Activated CD4-positive, alpha-beta T cell treated with anti-CD3 and anti-CD28 coated beads, Interleukin-2, amount 10 ng/mL, durations not matched to agents 7 days and 5 days (primary cell): ENCODE measurements around the gene BCL11B. TPM values are rescaled to one million over a fixed set of nuclear protein-coding genes. Genes with fewer than 3 reads are reported as not detected.

Experiments
- CTCF ChIA-PET: fragments of 350-600 bp; sonication (Branson Sonifier 250); formaldehyde crosslinking; loops from one replicate; lab custom pipeline; 2021; ENCODE audit warnings: antibody characterized with exemption; lab: Charles Lee
- POLR2A ChIA-PET: fragments of 350-600 bp; sonication (Branson Sonifier 250); formaldehyde crosslinking; loops from one replicate; lab custom pipeline; 2021; ENCODE audit warnings: antibody characterized with exemption; lab: Charles Lee
- DNase-seq: peaks from one replicate; pipeline ENCODE4 v3.0.0-alpha.2; 2020
- H3K27ac Mint-ChIP-seq: one replicate; pipeline ENCODE4 v1.8.0; 2021; ENCODE audit warnings: mild to moderate bottlenecking, moderate library complexity, mixed read lengths
- H3K27me3 Mint-ChIP-seq: one replicate; pipeline ENCODE4 v1.8.0; 2021; ENCODE audit warnings: mixed read lengths
- H3K36me3 Mint-ChIP-seq: one replicate; pipeline ENCODE4 v1.8.0; 2021; ENCODE audit warnings: low read depth, mixed read lengths
- H3K4me1 Mint-ChIP-seq: one replicate; pipeline ENCODE4 v1.8.0; 2021; ENCODE audit warnings: mixed read lengths
- H3K4me3 Mint-ChIP-seq: one replicate; pipeline ENCODE4 v1.8.0; 2021; ENCODE audit warnings: mild to moderate bottlenecking, moderate library complexity, mixed read lengths
- H3K9me3 Mint-ChIP-seq: one replicate; pipeline ENCODE4 v1.8.0; 2021; ENCODE audit warnings: mixed read lengths
- total RNA-seq, 2 experiments: library from RNA; stranded (reverse); gene quantifications; one replicate each; pipeline ENCODE4 v1.2.3, GENCODE V29; 2021

BCL11B gene
- total RNA-seq, 2 experiments from 2014 or later, result 115 to 116 TPM

DNA sequence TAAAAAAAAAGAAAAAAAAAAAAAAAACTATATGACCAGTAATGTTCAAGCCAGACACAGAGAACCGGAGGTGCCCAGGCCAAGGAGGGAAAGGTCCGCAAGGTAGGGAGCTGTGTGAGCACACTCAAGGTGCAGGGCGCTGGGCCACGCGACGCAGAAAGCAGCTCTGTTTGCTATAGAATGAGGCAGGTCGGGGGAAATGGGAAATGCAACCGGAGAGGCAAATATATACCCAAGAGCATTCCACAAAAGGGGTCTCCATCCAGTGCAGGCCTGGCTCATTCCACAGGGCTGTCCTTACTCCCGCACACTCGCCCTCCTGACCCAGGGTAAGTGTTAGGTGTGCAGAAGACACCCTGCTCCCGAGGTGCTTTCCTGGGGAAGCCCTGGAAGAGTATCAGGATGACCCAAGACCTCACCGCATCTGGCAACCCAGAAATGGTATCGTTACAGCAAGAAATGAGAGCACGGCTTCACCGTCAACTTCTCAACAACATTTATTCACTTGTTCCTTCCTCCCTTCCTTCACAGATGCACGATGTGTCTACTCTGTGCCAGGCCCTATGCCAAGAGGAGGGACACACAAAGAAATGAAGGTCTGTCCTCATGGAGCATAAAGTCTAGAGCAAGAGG, 86.4 kb downstream of the BCL11B start:
- Mint-ChIP-seq H3K4me3 (peak overlapping the region; percentile 61), H3K27ac (peak overlapping the region; percentile 96), H3K27me3 (no peaks in the 10 kb centered on the region), H3K36me3 (peaks cover 70% of the 10 kb centered on the region), H3K9me3 (no peaks in the 10 kb centered on the region), H3K4me1 (peaks cover 96% of the 10 kb centered on the region)
- POLR2A ChIA-PET, result interaction anchor here (0.7 to 1.1 kb wide), 2 partner anchors 81 to 83 kb away, joined by 3 read pairs; no protein-coding TSS in a partner anchor
- no peak for DNase-seq
- CTCF ChIA-PET, result interaction anchor here (1.0 to 1.7 kb wide), 3 partner anchors 9 to 29 kb away, joined by 3 to 5 read pairs (median 3); no protein-coding TSS in a partner anchor

DNA sequence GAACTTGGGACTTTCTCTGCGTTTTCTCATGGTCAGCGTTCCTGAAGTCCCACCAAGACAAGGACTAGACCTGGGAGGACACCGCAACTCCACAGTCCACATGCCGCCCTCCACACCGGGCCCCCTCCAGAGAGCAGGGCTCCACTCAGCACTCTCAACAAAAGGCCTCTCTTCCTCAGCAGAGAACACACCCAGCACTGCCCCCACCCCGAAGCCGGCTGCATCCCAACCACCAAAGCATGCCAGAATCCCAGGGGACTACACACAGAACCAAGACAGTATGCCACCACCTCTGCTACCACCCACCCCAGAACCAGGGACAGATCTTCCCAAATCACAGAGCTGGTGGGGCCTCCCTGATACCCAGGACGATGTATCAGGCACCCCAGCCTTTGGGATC, 88.3 kb downstream of the BCL11B start:
- H3K4me3 Mint-ChIP-seq, result peak overlapping the region; percentile 29
- POLR2A ChIA-PET, result no interaction called here
- peak overlapping the region; percentile 96 for H3K27ac Mint-ChIP-seq
- H3K9me3 Mint-ChIP-seq, result no peaks in the 10 kb centered on the region
- CTCF ChIA-PET, result interaction anchor here (1.0 kb wide), 1 partner anchor 13 kb away, joined by 3 read pairs; no protein-coding TSS in a partner anchor
- peaks cover 75% of the 10 kb centered on the region for H3K36me3 Mint-ChIP-seq
- no peak for DNase-seq
- H3K4me1 Mint-ChIP-seq, result peaks cover 95% of the 10 kb centered on the region
- H3K27me3 Mint-ChIP-seq, result no peaks in the 10 kb centered on the region

DNA sequence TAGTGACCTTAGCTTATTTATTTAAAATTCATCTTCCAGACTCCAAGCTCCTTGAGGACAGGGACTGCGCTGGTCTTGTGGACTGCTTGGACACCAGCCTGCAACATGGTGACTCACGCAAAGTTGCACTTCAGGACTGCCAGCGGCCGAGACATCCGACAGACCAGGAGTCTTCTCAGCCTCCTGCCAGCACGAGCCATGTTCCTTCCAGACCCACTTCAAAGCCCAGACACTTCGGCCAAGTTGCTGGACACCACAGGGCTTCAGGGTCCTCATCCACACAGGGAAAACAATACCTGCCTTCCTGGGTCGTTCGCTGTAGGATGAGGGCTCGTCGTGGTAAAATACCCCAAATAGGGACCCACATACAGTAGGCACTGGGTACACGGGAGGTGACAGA, 88.7 kb downstream of the BCL11B start:
- H3K4me1 Mint-ChIP-seq, result peaks cover 99% of the 10 kb centered on the region
- H3K27ac Mint-ChIP-seq, result peak overlapping the region; percentile 96
- peaks cover 79% of the 10 kb centered on the region for H3K36me3 Mint-ChIP-seq
- no peaks in the 10 kb centered on the region for H3K9me3 Mint-ChIP-seq
- no peak for DNase-seq
- H3K4me3 Mint-ChIP-seq, result peak overlapping the region; percentile 39
- H3K27me3 Mint-ChIP-seq, result no peaks in the 10 kb centered on the region
- ChIA-PET POLR2A (no interaction called here), CTCF (no interaction called here)

DNA sequence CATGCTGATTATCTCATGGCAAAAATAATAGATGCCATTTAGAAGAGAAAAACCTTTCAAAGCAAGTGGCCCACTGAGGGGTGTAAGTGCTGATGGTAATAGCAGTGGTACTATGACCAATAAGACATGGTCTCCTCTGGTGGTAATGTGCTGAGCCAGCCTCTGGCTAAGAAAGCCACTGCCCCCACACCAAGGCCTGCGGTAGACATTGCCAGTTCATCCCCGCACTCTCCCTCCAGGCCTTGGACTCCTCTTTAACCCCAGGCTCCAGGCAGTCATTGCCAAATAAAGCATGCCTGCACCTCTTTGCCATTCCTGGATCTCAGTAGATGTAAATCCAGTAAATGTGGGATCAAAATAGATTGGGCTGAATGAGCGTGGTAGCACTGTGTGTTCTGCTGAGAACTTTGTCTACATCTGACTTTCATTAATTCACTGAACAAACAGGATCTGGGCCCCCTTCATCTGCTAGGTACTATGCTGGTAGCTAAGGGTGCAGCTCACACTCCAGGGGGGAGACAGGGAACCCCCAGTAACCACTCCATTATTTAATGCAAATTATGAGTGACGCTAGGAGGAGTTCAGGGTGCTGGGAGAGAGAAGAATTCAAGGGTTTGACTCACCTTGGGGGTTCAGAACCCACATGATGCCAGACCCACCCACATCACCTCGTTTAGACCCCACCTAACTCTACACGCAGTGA, 89.3 kb downstream of the BCL11B start:
- Mint-ChIP-seq H3K9me3 (no peaks in the 10 kb centered on the region), H3K27ac (peak overlapping the region; percentile 96), H3K4me3 (peak overlapping the region; percentile 39), H3K27me3 (no peaks in the 10 kb centered on the region), H3K4me1 (peaks cover 99% of the 10 kb centered on the region), H3K36me3 (peaks cover 77% of the 10 kb centered on the region)
- POLR2A ChIA-PET, result no interaction called here
- DNase-seq, result no peak
- CTCF ChIA-PET, result interaction anchor here (1.0 kb wide), 1 partner anchor 74 kb away, joined by 3 read pairs; no protein-coding TSS in a partner anchor

DNA sequence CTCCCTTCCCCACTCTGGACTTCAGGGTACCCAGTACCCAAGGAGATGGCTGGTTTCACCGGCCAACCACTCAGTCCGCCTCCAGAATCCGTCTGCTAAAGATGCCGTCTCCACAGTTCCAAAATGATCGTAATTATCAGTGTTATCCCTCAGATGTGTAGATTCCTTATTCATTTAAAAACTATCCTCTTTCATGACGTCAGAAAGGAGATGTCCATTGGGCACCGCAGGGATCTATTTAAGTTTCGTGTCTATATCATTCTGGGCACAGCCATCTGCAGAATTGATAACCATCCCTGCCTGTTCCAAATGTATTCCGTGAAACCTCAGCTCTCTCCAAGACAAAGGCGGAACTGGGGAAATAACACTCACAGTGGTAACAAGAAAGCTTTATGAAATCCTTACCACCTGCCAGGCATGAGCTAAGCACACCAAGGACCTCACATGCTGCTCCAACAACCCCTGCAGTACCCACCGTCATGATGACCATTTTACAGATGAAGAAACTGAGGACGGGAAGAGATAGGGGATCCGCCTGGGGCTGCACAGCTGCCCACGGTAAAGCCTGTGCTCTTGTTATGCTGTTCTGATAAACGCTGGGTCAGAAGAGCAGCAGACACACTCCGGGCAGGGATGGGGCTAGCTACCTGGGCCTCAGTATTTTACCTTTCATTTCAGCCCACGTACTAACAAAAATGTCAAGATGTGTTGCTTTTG, 90.0 kb downstream of the BCL11B start:
- H3K27me3 Mint-ChIP-seq, result no peaks in the 10 kb centered on the region
- ChIA-PET CTCF (interaction anchor here (0.5 to 1.4 kb wide), 3 partner anchors 20 to 1453 kb away, joined by 3 read pairs; no protein-coding TSS in a partner anchor), POLR2A (no interaction called here)
- peaks cover 77% of the 10 kb centered on the region for H3K36me3 Mint-ChIP-seq
- H3K27ac Mint-ChIP-seq, result peak overlapping the region; percentile 96
- H3K9me3 Mint-ChIP-seq, result no peaks in the 10 kb centered on the region
- peaks cover 99% of the 10 kb centered on the region for H3K4me1 Mint-ChIP-seq
- H3K4me3 Mint-ChIP-seq, result peak overlapping the region; percentile 17
- no peak for DNase-seq

DNA sequence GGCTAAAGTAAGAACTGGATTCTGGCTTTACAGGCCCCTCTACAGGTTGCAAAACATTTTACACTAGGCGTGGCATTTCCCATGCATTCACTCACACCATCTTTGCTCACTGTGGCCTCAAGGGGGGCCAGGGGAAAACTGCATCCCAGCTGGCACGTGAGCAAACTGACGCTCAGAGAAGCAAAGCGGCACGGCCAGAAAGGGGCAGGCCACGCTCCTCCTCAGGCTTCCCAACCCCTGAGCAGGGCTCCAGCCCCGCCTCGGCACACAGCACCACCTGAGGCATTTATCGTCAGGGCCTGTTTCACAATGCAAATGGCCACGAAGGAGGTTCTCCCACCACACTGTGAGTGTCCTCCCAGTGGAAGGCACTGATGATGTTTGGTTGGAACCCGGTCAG, 90.8 kb downstream of the BCL11B start:
- POLR2A ChIA-PET, result no interaction called here
- Mint-ChIP-seq H3K27me3 (no peaks in the 10 kb centered on the region), H3K9me3 (no peaks in the 10 kb centered on the region), H3K4me3 (peak overlapping the region; percentile 17), H3K36me3 (peaks cover 79% of the 10 kb centered on the region), H3K4me1 (peaks cover 96% of the 10 kb centered on the region), H3K27ac (peak overlapping the region; percentile 96)
- DNase-seq, result no peak
- CTCF ChIA-PET, result interaction anchor here (0.5 to 2.0 kb wide), 3 partner anchors 8 to 1452 kb away, joined by 3 to 6 read pairs (median 3); no protein-coding TSS in a partner anchor

GRCh38 chr14:99179946-99180345, 92.1 kb downstream of the BCL11B start:
- peaks cover 74% of the 10 kb centered on the region for H3K36me3 Mint-ChIP-seq
- peak overlapping the region; percentile 39 for H3K4me3 Mint-ChIP-seq
- POLR2A ChIA-PET, result interaction anchor here (0.6 kb wide), 2 partner anchors 87 to 650 kb away, joined by 3 read pairs; no protein-coding TSS in a partner anchor
- DNase-seq, result no peak
- no peaks in the 10 kb centered on the region for H3K9me3 Mint-ChIP-seq
- CTCF ChIA-PET, result interaction anchor here (0.9 to 2.0 kb wide), 3 partner anchors 9 to 44 kb away, joined by 3 to 6 read pairs (median 3); no protein-coding TSS in a partner anchor
- peaks cover 83% of the 10 kb centered on the region for H3K4me1 Mint-ChIP-seq
- H3K27me3 Mint-ChIP-seq, result no peaks in the 10 kb centered on the region
- H3K27ac Mint-ChIP-seq, result peak overlapping the region; percentile 96

GRCh38 chr14:99179506-99179905, 92.5 kb downstream of the BCL11B start:
- ChIA-PET POLR2A (interaction anchor here (0.6 kb wide), 1 partner anchor 88 kb away, joined by 3 read pairs; no protein-coding TSS in a partner anchor), CTCF (interaction anchor here (0.9 to 2.0 kb wide), 2 partner anchors 9 to 45 kb away, joined by 3 to 6 read pairs; no protein-coding TSS in a partner anchor)
- DNase-seq, result no peak
- Mint-ChIP-seq H3K4me1 (peaks cover 79% of the 10 kb centered on the region), H3K36me3 (peaks cover 69% of the 10 kb centered on the region), H3K4me3 (peak overlapping the region; percentile 39), H3K27ac (peak overlapping the region; percentile 96), H3K9me3 (no peaks in the 10 kb centered on the region), H3K27me3 (no peaks in the 10 kb centered on the region)

DNA sequence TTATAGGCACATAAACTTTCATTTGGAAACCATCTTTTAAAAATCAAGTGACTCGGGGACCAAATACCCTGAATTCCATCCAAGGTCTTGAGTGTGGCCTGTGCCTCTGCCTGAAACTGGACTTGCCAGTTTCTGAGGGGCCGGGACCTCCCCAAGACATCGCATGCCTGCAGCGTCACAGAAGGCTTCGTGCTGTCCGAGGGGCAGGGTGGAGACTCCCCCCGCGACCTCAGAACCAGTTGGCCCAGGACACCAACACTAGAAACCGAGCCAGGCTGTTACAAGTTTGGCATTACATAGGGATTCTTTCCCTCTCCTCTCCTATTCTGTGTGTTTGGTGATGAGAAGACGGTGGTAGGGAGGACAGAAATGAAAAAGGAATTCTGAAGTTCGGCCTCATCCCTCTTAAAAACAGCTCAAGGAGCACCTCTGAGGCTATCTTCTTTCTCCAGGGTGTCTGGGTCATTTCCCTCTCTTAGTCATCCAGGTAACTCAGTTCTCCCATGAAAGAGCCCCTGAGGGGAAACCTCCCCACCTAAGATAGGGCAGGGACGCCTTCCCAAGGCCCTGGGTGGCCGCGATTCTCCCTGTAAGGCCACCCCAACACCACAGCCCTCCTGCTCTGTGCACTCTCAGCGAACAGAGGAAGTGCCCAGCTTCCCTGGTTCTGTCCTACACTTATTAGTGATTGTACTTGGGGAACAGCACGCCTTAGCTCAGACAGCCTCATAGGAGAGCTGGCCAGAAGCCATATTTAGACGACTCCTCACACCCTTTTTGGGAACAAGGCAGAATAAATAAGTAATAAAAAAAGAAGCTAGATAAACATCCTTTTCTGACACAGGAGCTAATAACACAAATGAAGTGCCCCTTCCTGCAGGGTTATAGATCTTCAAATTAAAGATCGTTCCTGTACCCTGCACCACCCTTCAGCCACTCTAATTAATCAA, 93.8 kb downstream of the BCL11B start:
- no peak for DNase-seq
- Mint-ChIP-seq H3K4me1 (peaks cover 65% of the 10 kb centered on the region), H3K27me3 (no peaks in the 10 kb centered on the region), H3K27ac (peak overlapping the region; percentile 82), H3K36me3 (peaks cover 67% of the 10 kb centered on the region), H3K4me3 (peak overlapping the region; percentile 15), H3K9me3 (no peaks in the 10 kb centered on the region)
- ChIA-PET POLR2A (interaction anchor here (0.7 kb wide), 1 partner anchor 112 kb away, joined by 3 read pairs; no protein-coding TSS in a partner anchor), CTCF (interaction anchor here (1.2 kb wide), 1 partner anchor 10 kb away, joined by 3 read pairs; no protein-coding TSS in a partner anchor)

DNA sequence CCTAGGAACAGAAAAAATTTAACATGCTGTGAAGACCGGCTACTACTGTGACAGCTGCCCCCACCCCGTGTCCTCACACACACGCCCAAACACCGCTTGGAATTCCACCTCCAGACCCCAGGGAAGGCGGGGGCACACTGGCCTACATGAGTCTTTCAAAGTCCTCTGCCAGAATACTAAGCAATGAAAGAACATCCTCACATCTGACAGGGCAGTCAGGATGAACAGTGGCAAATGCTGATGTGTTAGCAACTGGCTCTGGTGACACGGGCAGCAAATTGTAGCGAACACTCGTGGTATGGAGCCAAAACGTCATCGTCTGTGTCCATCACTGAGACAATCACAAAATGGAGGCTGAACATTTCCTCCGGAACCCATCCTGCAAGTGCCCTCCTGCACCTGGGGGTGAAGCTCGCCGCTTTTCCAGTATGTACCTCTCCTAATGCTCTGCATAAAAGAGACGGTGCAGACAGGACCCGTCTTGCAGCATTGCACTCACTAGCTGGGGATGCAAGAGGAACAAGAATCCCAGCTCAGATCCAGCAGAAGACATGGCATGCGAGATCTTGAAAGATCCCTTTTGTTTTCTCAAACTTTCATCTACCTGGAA, 94.8 kb downstream of the BCL11B start:
- H3K9me3 Mint-ChIP-seq, result no peaks in the 10 kb centered on the region
- H3K27ac Mint-ChIP-seq, result peak overlapping the region; percentile 82
- ChIA-PET POLR2A (no interaction called here), CTCF (interaction anchor here (0.8 kb wide), 1 partner anchor 12 kb away, joined by 3 read pairs; no protein-coding TSS in a partner anchor)
- no peaks in the 10 kb centered on the region for H3K27me3 Mint-ChIP-seq
- peaks cover 65% of the 10 kb centered on the region for H3K36me3 Mint-ChIP-seq
- no peak overlapping the region for H3K4me3 Mint-ChIP-seq
- DNase-seq, result peak; percentile 6
- H3K4me1 Mint-ChIP-seq, result peaks cover 57% of the 10 kb centered on the region
